Liver (tissue), 9 donors: Measurements from ENCODE around the gene TRIM16. TPM values are rescaled to one million over a fixed set of nuclear protein-coding genes. Genes with fewer than 3 reads are reported as not detected.
"Not testable (repeated sequence)": the region's sequence is repeated elsewhere in the genome, so short reads cannot be mapped to it uniquely, and the experiment has no call there.

Source experiments
- DNase-seq: peaks from one replicate; pipeline ENCODE4 v3.0.0-alpha.2; 2017; ENCODE audit warnings: low spot score
- H3K27ac ChIP-seq, 2 donors: one replicate each; pipeline ENCODE4 v1.7.0; 2013; ENCODE audit warnings: inconsistent platforms in 2 of 2, low read length in 2 of 2, control low read depth in 1 of 2, low read depth in 1 of 2, mild to moderate bottlenecking in 1 of 2
- H3K27me3 ChIP-seq, 4 donors: one replicate each; pipeline versions ENCODE4 v1.6.1 to v1.7.0; 2013; ENCODE audit warnings: low read length in 3 of 4, inconsistent platforms in 1 of 4, mild to moderate bottlenecking in 1 of 4, moderate library complexity in 1 of 4; ENCODE audit not compliant: control insufficient read depth in 4 of 4, insufficient read depth in 4 of 4
- H3K36me3 ChIP-seq, 4 donors: one replicate each; pipeline versions ENCODE4 v1.6.1 to v1.7.0; 2013; ENCODE audit warnings: low read length in 3 of 4, mild to moderate bottlenecking in 3 of 4, low read depth in 1 of 4, moderate library complexity in 1 of 4; ENCODE audit not compliant: control insufficient read depth in 4 of 4, insufficient read depth in 3 of 4
- H3K4me1 ChIP-seq, 4 donors: one replicate each; pipeline versions ENCODE4 v1.6.1 to v1.7.0; 2013; ENCODE audit warnings: low read length in 3 of 4, mild to moderate bottlenecking in 3 of 4, moderate library complexity in 1 of 4; ENCODE audit not compliant: control insufficient read depth in 4 of 4, insufficient read depth in 4 of 4
- H3K4me3 ChIP-seq, 3 donors: one replicate each; pipeline versions ENCODE4 v1.6.1 to v1.7.0; 2013; ENCODE audit warnings: low read length in 3 of 3, control low read depth in 1 of 3, low read depth in 1 of 3, mild to moderate bottlenecking in 1 of 3
- H3K9ac ChIP-seq, 2 donors: one replicate each; pipeline ENCODE4 v1.7.0; 2013; ENCODE audit warnings: low read length in 2 of 2, mild to moderate bottlenecking in 2 of 2, moderate library complexity in 2 of 2, control low read depth in 1 of 2, low read depth in 1 of 2
- H3K9me3 ChIP-seq, 4 donors: one replicate each; pipeline versions ENCODE4 v1.6.1 to v1.7.0; 2013; ENCODE audit warnings: low read length in 3 of 4; ENCODE audit not compliant: control insufficient read depth in 4 of 4
- ATF3 ChIP-seq: IDR thresholded peaks from 2 replicates; pipeline ENCODE4 v1.6.1; 2016; ENCODE audit warnings: antibody characterized with exemption
- EGR1 ChIP-seq, 2 donors: IDR thresholded peaks; 2 replicates each; pipeline ENCODE4 v1.6.1; 2016 to 2018; ENCODE audit warnings: antibody characterized with exemption in 2 of 2, low read depth in 2 of 2
- FOXA1 ChIP-seq: IDR thresholded peaks from 2 replicates; pipeline ENCODE4 v1.6.1; 2016; ENCODE audit warnings: antibody characterized with exemption
- FOXA2 ChIP-seq: IDR thresholded peaks from 2 replicates; pipeline ENCODE4 v1.6.1; 2016; ENCODE audit warnings: antibody characterized with exemption
- GABPA ChIP-seq, 2 donors: IDR thresholded peaks in 1 of 2; conservative IDR thresholded peaks in 1 of 2; 2 replicates each; pipeline ENCODE4 v1.6.1; 2016; ENCODE audit warnings: antibody characterized with exemption in 2 of 2, mild to moderate bottlenecking in 1 of 2, moderate library complexity in 1 of 2
- HNF4A ChIP-seq, 2 donors: conservative IDR thresholded peaks; 2 replicates each; pipeline ENCODE4 v1.6.1; 2016; ENCODE audit warnings: antibody characterized with exemption in 2 of 2, mild to moderate bottlenecking in 2 of 2
- HNF4G ChIP-seq: IDR thresholded peaks from 2 replicates; pipeline ENCODE4 v1.6.1; 2016; ENCODE audit warnings: antibody characterized with exemption
- JUND ChIP-seq, 2 donors: IDR thresholded peaks; 2 replicates each; pipeline ENCODE4 v1.6.1; 2016; ENCODE audit warnings: antibody characterized with exemption in 2 of 2
- MAX ChIP-seq: IDR thresholded peaks from 2 replicates; pipeline ENCODE4 v1.6.1; 2016; ENCODE audit warnings: antibody characterized with exemption
- NR2F2 ChIP-seq: IDR thresholded peaks from 2 replicates; pipeline ENCODE4 v1.6.1; 2016; ENCODE audit warnings: antibody characterized with exemption
- RAD21 ChIP-seq, 2 donors: IDR thresholded peaks; 2 replicates each; pipeline ENCODE4 v1.6.1; 2016; ENCODE audit warnings: antibody characterized with exemption in 2 of 2, mild to moderate bottlenecking in 2 of 2
- RXRA ChIP-seq, 2 donors: IDR thresholded peaks; 2 replicates each; pipeline ENCODE4 v1.6.1; 2017 to 2018; ENCODE audit warnings: antibody characterized with exemption in 2 of 2, mild to moderate bottlenecking in 1 of 2
- SP1 ChIP-seq: IDR thresholded peaks from 2 replicates; pipeline ENCODE4 v1.6.1; 2018; ENCODE audit warnings: antibody characterized with exemption, mild to moderate bottlenecking
- TAF1 ChIP-seq: conservative IDR thresholded peaks from 2 replicates; pipeline ENCODE4 v1.6.1; 2016; ENCODE audit warnings: antibody characterized with exemption, mild to moderate bottlenecking
- YY1 ChIP-seq: IDR thresholded peaks from 2 replicates; pipeline ENCODE4 v1.6.1; 2016; ENCODE audit warnings: antibody characterized with exemption, mild to moderate bottlenecking
- ZBTB33 ChIP-seq: IDR thresholded peaks from 2 replicates; pipeline ENCODE4 v1.6.1; 2016; ENCODE audit warnings: antibody characterized with exemption
- WGBS: extraction: QIAGEN DNeasy Blood & Tissue Kit; methylation state at CpG from one replicate; pipeline ENCODE4 v1.1.7; 2013; 5-methylcytosine and 5-hydroxymethylcytosine counted together
- polyA plus RNA-seq, 2 donors: library from polyadenylated mRNA; stranded (reverse) in 1 of 2; unstranded in 1 of 2; fragments of 200-250 nt in 1 of 2; fragments of >200 nt in 1 of 2; fragmentation: Nextera tagmentation in 1 of 2; extraction: Ambion mirVana in 1 of 2; gene quantifications; one replicate each; pipeline versions ENCODE4 v1.2.1 to v1.2.3, GENCODE V29; 2013 to 2015
- total RNA-seq, 2 donors: library from RNA; depleted of rRNA; stranded (reverse); fragments of >200 nt; gene quantifications; one replicate each; pipeline ENCODE4 v1.2.3, GENCODE V29; 2014
- TF ChIP-seq, protein P1 (sequence below): fragments of 150-350 bp; IDR thresholded peaks from 2 replicates; pipeline ENCODE4 v1.5.1; 2017; ENCODE audit warnings: improper control_type of control experiment, low read depth, low read length; ENCODE audit not compliant: missing input control
- donor health status: healthy.
- donor health status: healthy.
- donor health status: healthy.
- donor health status: healthy.
- donor health status: healthy.

TRIM16 gene
- total and polyA plus RNA-seq, 4 donors = 1.9 to 6.6 (median 4.7) TPM

- H3K4me1 ChIP-seq = peaks cover 0 to 7% (median 3%) of the 10 kb centered on the region in 4 donors
- no peaks in the 10 kb centered on the region for H3K36me3 ChIP-seq
- H3K27me3 ChIP-seq = no peaks in the 10 kb centered on the region
- WGBS = 89% methylated on average over 5 of the region's 5 CpGs
- H3K9me3 ChIP-seq = no peaks in the 10 kb centered on the region
- no peak overlapping the region for H3K9ac ChIP-seq
- DNase-seq = no peak
- H3K27ac ChIP-seq = no peak overlapping the region
- no peak for TF ChIP-seq FOXA1
- no peak for TF ChIP-seq HNF4A (conservative IDR thresholded peaks at IDR 0.05)
- no peak for TF ChIP-seq NR2F2
- no peak for TF ChIP-seq RXRA (IDR thresholded peaks at IDR 0.05)
- TF ChIP-seq MAX = no peak
- TF ChIP-seq ZBTB33 = no peak
- no peak for TF ChIP-seq ATF3
- TF ChIP-seq FOXA2 = no peak
- TF ChIP-seq GABPA (IDR thresholded peaks at IDR 0.05 in 1 of 2, conservative IDR thresholded peaks at IDR 0.05 in 1 of 2) = no peak
- TF ChIP-seq, protein P1, sequence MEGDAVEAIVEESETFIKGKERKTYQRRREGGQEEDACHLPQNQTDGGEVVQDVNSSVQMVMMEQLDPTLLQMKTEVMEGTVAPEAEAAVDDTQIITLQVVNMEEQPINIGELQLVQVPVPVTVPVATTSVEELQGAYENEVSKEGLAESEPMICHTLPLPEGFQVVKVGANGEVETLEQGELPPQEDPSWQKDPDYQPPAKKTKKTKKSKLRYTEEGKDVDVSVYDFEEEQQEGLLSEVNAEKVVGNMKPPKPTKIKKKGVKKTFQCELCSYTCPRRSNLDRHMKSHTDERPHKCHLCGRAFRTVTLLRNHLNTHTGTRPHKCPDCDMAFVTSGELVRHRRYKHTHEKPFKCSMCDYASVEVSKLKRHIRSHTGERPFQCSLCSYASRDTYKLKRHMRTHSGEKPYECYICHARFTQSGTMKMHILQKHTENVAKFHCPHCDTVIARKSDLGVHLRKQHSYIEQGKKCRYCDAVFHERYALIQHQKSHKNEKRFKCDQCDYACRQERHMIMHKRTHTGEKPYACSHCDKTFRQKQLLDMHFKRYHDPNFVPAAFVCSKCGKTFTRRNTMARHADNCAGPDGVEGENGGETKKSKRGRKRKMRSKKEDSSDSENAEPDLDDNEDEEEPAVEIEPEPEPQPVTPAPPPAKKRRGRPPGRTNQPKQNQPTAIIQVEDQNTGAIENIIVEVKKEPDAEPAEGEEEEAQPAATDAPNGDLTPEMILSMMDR = no peak
- TF ChIP-seq JUND (IDR thresholded peaks at IDR 0.05) = no peak
- no peak for TF ChIP-seq RAD21 (IDR thresholded peaks at IDR 0.05)
- TF ChIP-seq HNF4G = no peak
- no peak for TF ChIP-seq YY1
- no peak for TF ChIP-seq EGR1 (IDR thresholded peaks at IDR 0.05; ENCODE audit: low read depth in 2 of 2)
- TF ChIP-seq SP1 = no peak
- no peak for TF ChIP-seq TAF1
- H3K4me3 ChIP-seq = no peak overlapping the region
These were observed 35.7 kb downstream of the TRIM16 start for GRCh38 chr17:15648386-15648785.

DNA sequence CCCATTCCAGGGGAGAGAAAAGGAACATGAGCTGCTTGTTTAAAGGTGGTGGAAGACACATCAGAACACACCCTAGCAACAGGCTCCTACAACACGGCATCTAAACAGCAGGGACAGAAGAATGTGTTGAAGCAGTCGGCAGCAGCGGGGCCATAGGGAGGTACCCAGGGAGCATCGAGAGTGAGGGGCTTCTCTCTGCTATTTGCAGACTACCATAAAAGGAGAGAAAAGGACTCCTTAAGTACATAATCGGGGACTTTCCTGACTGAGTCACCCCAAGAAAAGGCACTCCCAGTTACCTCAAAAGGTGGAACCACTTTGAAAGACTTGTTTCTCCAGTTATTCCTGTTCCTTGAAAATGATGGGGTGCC lies 38.2 kb downstream of the TRIM16 start:
- H3K36me3 ChIP-seq, H3K27ac ChIP-seq, H3K4me1 ChIP-seq, H3K4me3 ChIP-seq, H3K9me3 ChIP-seq, H3K9ac ChIP-seq, DNase-seq, H3K27me3 ChIP-seq: not testable (repeated sequence)
- WGBS = 77% methylated on average over 5 of the region's 5 CpGs

GRCh38 chr17:15645099-15645941 lies 38.8 kb downstream of the TRIM16 start:
- not testable (repeated sequence) for H3K36me3 ChIP-seq, H3K9me3 ChIP-seq, H3K27ac ChIP-seq, H3K4me3 ChIP-seq, H3K27me3 ChIP-seq, DNase-seq, H3K4me1 ChIP-seq, H3K9ac ChIP-seq
- 69% methylated on average over 10 of the region's 10 CpGs for WGBS

GRCh38 chr17:15642505-15643251 lies 41.4 kb downstream of the TRIM16 start:
- not testable (repeated sequence) for H3K4me1 ChIP-seq, DNase-seq, H3K4me3 ChIP-seq, H3K9ac ChIP-seq, H3K36me3 ChIP-seq, H3K9me3 ChIP-seq, H3K27ac ChIP-seq, H3K27me3 ChIP-seq
- WGBS = 96% methylated on average over 2 of the region's 12 CpGs
